Loucy (cell line): Measurements from ENCODE around the gene LAPTM5.

Source experiments
- H2AFZ ChIP-seq: fragments of 200-600 bp; sonication (generic); 2 replicates; pipeline ENCODE4 v1.6.0; 2016; ENCODE audit warnings: antibody characterized with exemption, mild to moderate bottlenecking, low read length, moderate library complexity
- H3F3A ChIP-seq: fragments of 200-600 bp; 2 replicates; pipeline ENCODE4 v1.6.0; 2016; ENCODE audit warnings: antibody characterized with exemption, low read depth, mild to moderate bottlenecking
- H3K27me3 ChIP-seq: fragments of 200-600 bp; sonication (generic); 2 replicates; pipeline ENCODE4 v1.6.1; 2014; ENCODE audit warnings: low read length, mild to moderate bottlenecking; ENCODE audit not compliant: insufficient read depth, poor library complexity, severe bottlenecking
- H3K36me3 ChIP-seq: fragments of 200-600 bp; sonication (generic); 2 replicates; pipeline ENCODE4 v1.6.1; 2016; ENCODE audit warnings: low read length; ENCODE audit not compliant: insufficient read depth
- H3K4me1 ChIP-seq: fragments of 200-600 bp; sonication (generic); 2 replicates; pipeline ENCODE4 v1.5.1; 2014; ENCODE audit warnings: low read length, mild to moderate bottlenecking; ENCODE audit not compliant: insufficient read depth, poor library complexity, severe bottlenecking
- H3K4me2 ChIP-seq: fragments of 200-600 bp; sonication (generic); 2 replicates; pipeline ENCODE4 v1.6.0; 2014; ENCODE audit warnings: antibody characterized with exemption, low read length, low read depth, mild to moderate bottlenecking; ENCODE audit not compliant: poor library complexity, severe bottlenecking
- H3K4me3 ChIP-seq: fragments of 200-600 bp; sonication (generic); 2 replicates; pipeline ENCODE4 v1.5.1; 2014; ENCODE audit warnings: low read length, mild to moderate bottlenecking, mixed read lengths; ENCODE audit not compliant: poor library complexity, severe bottlenecking
- H3K79me2 ChIP-seq: fragments of 200-600 bp; sonication (generic); 2 replicates; pipeline ENCODE4 v1.6.1; 2014; ENCODE audit warnings: low read length; ENCODE audit not compliant: insufficient read depth
- H3K9ac ChIP-seq: fragments of 200-600 bp; sonication (generic); 2 replicates; pipeline ENCODE4 v1.6.0; 2014; ENCODE audit warnings: mild to moderate bottlenecking, low read depth, low read length, moderate library complexity; ENCODE audit not compliant: poor library complexity, severe bottlenecking
- H3K9me2 ChIP-seq: fragments of 200-600 bp; sonication (generic); replicated peaks from 2 replicates; pipeline ENCODE4 v1.6.1; 2016; ENCODE audit warnings: low read depth, low read length, mixed read lengths
- H3K9me3 ChIP-seq: fragments of 200-600 bp; sonication (generic); 2 replicates; pipeline ENCODE4 v1.6.1; 2014; ENCODE audit warnings: mild to moderate bottlenecking, antibody characterized with exemption, low read length, low read depth; ENCODE audit not compliant: insufficient read depth
- H4K20me1 ChIP-seq: fragments of 200-600 bp; sonication (generic); 2 replicates; pipeline ENCODE4 v1.6.0; 2014; ENCODE audit warnings: antibody characterized with exemption, low read length, mild to moderate bottlenecking; ENCODE audit not compliant: insufficient read depth, poor library complexity, severe bottlenecking
- EZH2phosphoT487 ChIP-seq: fragments of 200-600 bp; IDR thresholded peaks from 2 replicates; pipeline ENCODE4 v1.6.1; 2018; ENCODE audit warnings: antibody characterized with exemption, mild to moderate bottlenecking, moderate library complexity, borderline replicate concordance
- TF ChIP-seq, protein P1 (sequence below): fragments of 200-600 bp; sonication (generic); conservative IDR thresholded peaks from 2 replicates; pipeline ENCODE4 v1.5.1; 2014; ENCODE audit warnings: mild to moderate bottlenecking, antibody characterized with exemption, low read length

The LAPTM5 gene

GRCh38 chr1:30716646-30717045, 40.9 kb downstream of the LAPTM5 start:
- Histone ChIP-seq H3K4me1 (peaks cover 8% of the 10 kb centered on the region), H3F3A (no peaks in the 10 kb centered on the region), H3K9me2 (no peaks in the 10 kb centered on the region), H2AFZ (no peak overlapping the region), H3K9me3 (peaks cover 8% of the 10 kb centered on the region; the same call in 1 of the 2 replicates), H3K79me2 (no peaks in the 10 kb centered on the region), H3K27me3 (no peaks in the 10 kb centered on the region), H3K9ac (no peak overlapping the region), H4K20me1 (no peaks in the 10 kb centered on the region), H3K4me2 (no peak overlapping the region), H3K36me3 (no peaks in the 10 kb centered on the region), H3K4me3 (no peak overlapping the region)
- TF ChIP-seq EZH2phosphoT487, result no peak
- TF ChIP-seq, protein P1, sequence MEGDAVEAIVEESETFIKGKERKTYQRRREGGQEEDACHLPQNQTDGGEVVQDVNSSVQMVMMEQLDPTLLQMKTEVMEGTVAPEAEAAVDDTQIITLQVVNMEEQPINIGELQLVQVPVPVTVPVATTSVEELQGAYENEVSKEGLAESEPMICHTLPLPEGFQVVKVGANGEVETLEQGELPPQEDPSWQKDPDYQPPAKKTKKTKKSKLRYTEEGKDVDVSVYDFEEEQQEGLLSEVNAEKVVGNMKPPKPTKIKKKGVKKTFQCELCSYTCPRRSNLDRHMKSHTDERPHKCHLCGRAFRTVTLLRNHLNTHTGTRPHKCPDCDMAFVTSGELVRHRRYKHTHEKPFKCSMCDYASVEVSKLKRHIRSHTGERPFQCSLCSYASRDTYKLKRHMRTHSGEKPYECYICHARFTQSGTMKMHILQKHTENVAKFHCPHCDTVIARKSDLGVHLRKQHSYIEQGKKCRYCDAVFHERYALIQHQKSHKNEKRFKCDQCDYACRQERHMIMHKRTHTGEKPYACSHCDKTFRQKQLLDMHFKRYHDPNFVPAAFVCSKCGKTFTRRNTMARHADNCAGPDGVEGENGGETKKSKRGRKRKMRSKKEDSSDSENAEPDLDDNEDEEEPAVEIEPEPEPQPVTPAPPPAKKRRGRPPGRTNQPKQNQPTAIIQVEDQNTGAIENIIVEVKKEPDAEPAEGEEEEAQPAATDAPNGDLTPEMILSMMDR, result no peak

DNA sequence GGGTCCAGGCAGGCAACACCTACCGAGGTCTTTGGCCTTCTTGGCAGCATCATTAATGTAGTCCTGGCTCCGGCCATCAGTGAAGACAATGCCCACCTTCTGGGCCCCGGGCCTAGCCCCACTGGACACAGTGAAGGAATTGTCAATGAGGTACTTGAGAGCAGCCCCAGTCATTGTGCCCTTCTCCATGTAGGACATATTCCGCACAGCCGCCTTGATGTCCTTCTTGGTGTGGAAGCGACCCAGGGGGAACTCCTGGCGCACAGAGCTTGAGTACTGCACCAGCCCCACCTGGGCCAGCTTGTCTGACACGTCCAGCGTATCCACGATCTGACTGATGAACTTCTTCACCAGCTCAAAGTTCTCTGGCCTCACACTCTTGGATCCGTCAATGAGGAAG, 41.7 kb downstream of the LAPTM5 start:
- no peaks in the 10 kb centered on the region for H3K79me2 ChIP-seq
- H3K4me3 ChIP-seq, result no peak overlapping the region
- TF ChIP-seq, protein P1, result no peak
- no peak for TF ChIP-seq EZH2phosphoT487
- H3F3A ChIP-seq, result no peaks in the 10 kb centered on the region
- peaks cover 8% of the 10 kb centered on the region; the same call in 1 of the 2 replicates for H3K9me3 ChIP-seq
- no peak overlapping the region for H3K4me2 ChIP-seq
- no peaks in the 10 kb centered on the region for H4K20me1 ChIP-seq
- H3K36me3 ChIP-seq, result no peaks in the 10 kb centered on the region
- H2AFZ ChIP-seq, result no peak overlapping the region
- no peaks in the 10 kb centered on the region for H3K27me3 ChIP-seq
- no peak overlapping the region for H3K9ac ChIP-seq
- no peaks in the 10 kb centered on the region for H3K9me2 ChIP-seq
- H3K4me1 ChIP-seq, result peaks cover 8% of the 10 kb centered on the region

GRCh38 chr1:30715216-30715615, 42.4 kb downstream of the LAPTM5 start:
- no peak overlapping the region for H3K4me2 ChIP-seq
- H3K36me3 ChIP-seq, result no peaks in the 10 kb centered on the region
- H3K9me2 ChIP-seq, result no peaks in the 10 kb centered on the region
- no peak overlapping the region for H2AFZ ChIP-seq
- peaks cover 8% of the 10 kb centered on the region; the same call in 1 of the 2 replicates for H3K9me3 ChIP-seq
- no peak for TF ChIP-seq EZH2phosphoT487
- TF ChIP-seq, protein P1, result peak; percentile 61
- no peak overlapping the region for H3K9ac ChIP-seq
- peaks cover 8% of the 10 kb centered on the region for H3K4me1 ChIP-seq
- no peak overlapping the region for H3K4me3 ChIP-seq
- H4K20me1 ChIP-seq, result no peaks in the 10 kb centered on the region
- H3F3A ChIP-seq, result no peaks in the 10 kb centered on the region
- no peaks in the 10 kb centered on the region for H3K27me3 ChIP-seq
- H3K79me2 ChIP-seq, result no peaks in the 10 kb centered on the region
